GM12878 (cell line): Measurements from ENCODE around the gene DNAJC27. TPM values are rescaled to one million over a fixed set of nuclear protein-coding genes. Genes with fewer than 3 reads are reported as not detected.
A peak's percentile ranks its signal among the peaks of the same experiment; 100 is the strongest.

Experiments
- ATF7 ChIP-seq: fragments of 450-650 bp; IDR thresholded peaks from 2 replicates; pipeline ENCODE4 v1.6.1; 2016; ENCODE audit warnings: low read depth, mild to moderate bottlenecking
- BRCA1 ChIP-seq: IDR thresholded peaks from 2 replicates; pipeline ENCODE4 v1.6.1; 2011; ENCODE audit warnings: low read depth, low read length, improper control_type of control experiment
- CBFB ChIP-seq: IDR thresholded peaks from 2 replicates; pipeline ENCODE4 v1.6.1; 2016; ENCODE audit warnings: antibody characterized with exemption, low read depth
- CHD2 ChIP-seq: IDR thresholded peaks from 2 replicates; pipeline ENCODE4 v1.6.1; 2011; ENCODE audit warnings: low read depth, low read length, improper control_type of control experiment, borderline replicate concordance
- FOS ChIP-seq: IDR thresholded peaks from 3 replicates; pipeline ENCODE4 v1.6.1; 2011; ENCODE audit warnings: borderline replicate concordance; ENCODE audit not compliant: insufficient read length; ENCODE audit errors: extremely low read depth
- HDAC2 ChIP-seq: fragments of 200-600 bp; sonication (generic); IDR thresholded peaks from 2 replicates; pipeline ENCODE4 v1.6.1; 2017
- HDAC6 ChIP-seq: fragments of 200-600 bp; sonication (generic); IDR thresholded peaks from one replicate; pipeline ENCODE4 v1.8.0; 2017; ENCODE audit warnings: antibody characterized with exemption; ENCODE audit not compliant: unreplicated experiment
- IKZF1 ChIP-seq: fragments of 450-650 bp; conservative IDR thresholded peaks from 2 replicates; pipeline ENCODE4 v1.6.1; 2017; ENCODE audit warnings: antibody characterized with exemption, mild to moderate bottlenecking
- JUNB ChIP-seq: IDR thresholded peaks from 2 replicates; pipeline ENCODE4 v1.6.1; 2016; ENCODE audit warnings: antibody characterized with exemption, mild to moderate bottlenecking
- KDM1A ChIP-seq: fragments of 200-600 bp; sonication (generic); IDR thresholded peaks from 2 replicates; pipeline ENCODE4 v1.6.1; 2016; ENCODE audit warnings: borderline replicate concordance
- KLF5 ChIP-seq: fragments of 450-650 bp; IDR thresholded peaks from 2 replicates; pipeline ENCODE4 v1.6.1; 2014; ENCODE audit warnings: mild to moderate bottlenecking; ENCODE audit not compliant: partially characterized antibody
- MEF2B ChIP-seq: fragments of 450-650 bp; IDR thresholded peaks from 2 replicates; pipeline ENCODE4 v1.6.1; 2018; ENCODE audit warnings: mild to moderate bottlenecking, moderate library complexity; ENCODE audit not compliant: partially characterized antibody, poor library complexity, severe bottlenecking
- MYC ChIP-seq: IDR thresholded peaks from 2 replicates; pipeline ENCODE4 v1.6.1; 2011; ENCODE audit warnings: mild to moderate bottlenecking, low read length, moderate library complexity, inconsistent platforms; ENCODE audit not compliant: insufficient read depth, insufficient replicate concordance, insufficient read length, severe bottlenecking
- PAX5 ChIP-seq: IDR thresholded peaks from 2 replicates; pipeline ENCODE4 v1.6.1; 2011; ENCODE audit warnings: low read depth, low read length, borderline replicate concordance
- POU2F2 ChIP-seq: IDR thresholded peaks from 3 replicates; pipeline ENCODE4 v1.6.1; 2011; ENCODE audit warnings: low read depth, mild to moderate bottlenecking, low read length, borderline replicate concordance
- RAD51 ChIP-seq: fragments of 450-650 bp; IDR thresholded peaks from 2 replicates; pipeline ENCODE4 v1.6.1; 2016; ENCODE audit warnings: moderate library complexity, mild to moderate bottlenecking, inconsistent platforms
- SMC3 ChIP-seq: IDR thresholded peaks from 2 replicates; pipeline ENCODE4 v1.6.1; 2011; ENCODE audit warnings: low read length, improper control_type of control experiment, borderline replicate concordance
- SP1 ChIP-seq: IDR thresholded peaks from one replicate; pipeline ENCODE4 v1.6.1; 2011; ENCODE audit warnings: low read depth, low read length
- SPI1 ChIP-seq: IDR thresholded peaks from 2 replicates; pipeline ENCODE4 v1.6.1; 2011; ENCODE audit warnings: low read depth, mild to moderate bottlenecking, low read length, moderate library complexity, borderline replicate concordance; ENCODE audit not compliant: insufficient read depth
- SREBF1 ChIP-seq: IDR thresholded peaks from 2 replicates; pipeline ENCODE4 v1.6.1; 2012; ENCODE audit warnings: mild to moderate bottlenecking, low read length
- SRF ChIP-seq, 2 experiments: IDR thresholded peaks; 2 replicates each; pipeline ENCODE4 v1.6.1; 2011; ENCODE audit warnings: low read depth in 2 of 2, low read length in 2 of 2, mild to moderate bottlenecking in 1 of 2, moderate library complexity in 1 of 2
- YY1 ChIP-seq: IDR thresholded peaks from 2 replicates; pipeline ENCODE4 v1.6.1; 2011; ENCODE audit warnings: low read depth, mild to moderate bottlenecking, low read length
- ZBED1 ChIP-seq: IDR thresholded peaks from 2 replicates; pipeline ENCODE4 v1.6.1; 2016; ENCODE audit warnings: borderline replicate concordance
- ZNF274 ChIP-seq: IDR thresholded peaks from one replicate; pipeline ENCODE4 v1.8.0; 2011; ENCODE audit not compliant: insufficient read length, insufficient read depth
- ZZZ3 ChIP-seq: IDR thresholded peaks from 2 replicates; pipeline ENCODE4 v1.6.1; 2011; ENCODE audit warnings: low read depth; ENCODE audit not compliant: control insufficient read depth, insufficient read length
- polyA plus RNA-seq, 11 experiments: library from polyadenylated mRNA; depleted of rRNA in 4 of 11; unstranded in 6 of 11; stranded (reverse) in 5 of 11; fragments of >200 nt; fragmentation: Nextera tagmentation in 4 of 11; fragmentation: Illumina TruSeq in 1 of 11; extraction: Ambion mirVana in 4 of 11; extraction: Trizol in 1 of 11; gene quantifications; 1 replicate in 1 of 11; 2 replicates in 10 of 11; pipeline versions ENCODE4 v1.2.1 to v1.2.3, GENCODE V29; 2011 to 2016; ENCODE audit warnings: inconsistent platforms in 2 of 11, missing spikeins in 2 of 11, low read depth in 1 of 11
- total RNA-seq, 4 experiments: library from RNA; depleted of rRNA in 3 of 4; stranded (reverse); fragments of >200 nt in 3 of 4; fragmentation: Illumina TruSeq in 1 of 4; extraction: Trizol in 1 of 4; gene quantifications; 2 replicates each; pipeline versions ENCODE4 v1.2.1 to v1.2.3, GENCODE V29; 2013 to 2021
- TF ChIP-seq, protein P1 (sequence below): fragments of 450-650 bp; IDR thresholded peaks from 2 replicates; pipeline ENCODE4 v1.6.1; 2017; ENCODE audit warnings: mild to moderate bottlenecking, moderate library complexity
- TF ChIP-seq, protein P2 (sequence below): fragments of 150-350 bp; IDR thresholded peaks from 2 replicates; pipeline ENCODE4 v1.6.1; 2014; ENCODE audit warnings: mild to moderate bottlenecking, low read depth, low read length
- TF ChIP-seq, protein P3 (sequence below): fragments of 450-650 bp; IDR thresholded peaks from 2 replicates; pipeline ENCODE4 v1.6.1; 2014; ENCODE audit warnings: mild to moderate bottlenecking

The DNAJC27 gene
- total and polyA plus RNA-seq, 10 of the 15 experiments (the other 5 are each of a cell fraction or from before 2014, with no cell fraction given), result 0.95 to 9.6 (median 3.7) TPM

DNA sequence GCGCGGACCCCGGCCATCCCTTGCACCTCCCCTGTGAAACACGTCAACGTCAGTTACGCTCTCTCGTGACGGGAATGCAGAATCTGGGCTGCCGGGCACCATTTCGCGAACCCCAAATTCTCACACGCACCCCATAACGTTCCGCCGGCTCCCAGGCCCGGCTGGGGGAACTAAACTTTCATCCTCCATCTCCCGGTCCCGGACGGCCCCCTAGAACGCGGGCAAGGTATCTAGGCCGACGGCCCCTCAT, 544 bp downstream of the DNAJC27 start (continued):
- no peak for TF ChIP-seq JUNB
- TF ChIP-seq PAX5, result no peak
- TF ChIP-seq ZZZ3, result no peak
- TF ChIP-seq KDM1A, result no peak
- TF ChIP-seq, protein P1, sequence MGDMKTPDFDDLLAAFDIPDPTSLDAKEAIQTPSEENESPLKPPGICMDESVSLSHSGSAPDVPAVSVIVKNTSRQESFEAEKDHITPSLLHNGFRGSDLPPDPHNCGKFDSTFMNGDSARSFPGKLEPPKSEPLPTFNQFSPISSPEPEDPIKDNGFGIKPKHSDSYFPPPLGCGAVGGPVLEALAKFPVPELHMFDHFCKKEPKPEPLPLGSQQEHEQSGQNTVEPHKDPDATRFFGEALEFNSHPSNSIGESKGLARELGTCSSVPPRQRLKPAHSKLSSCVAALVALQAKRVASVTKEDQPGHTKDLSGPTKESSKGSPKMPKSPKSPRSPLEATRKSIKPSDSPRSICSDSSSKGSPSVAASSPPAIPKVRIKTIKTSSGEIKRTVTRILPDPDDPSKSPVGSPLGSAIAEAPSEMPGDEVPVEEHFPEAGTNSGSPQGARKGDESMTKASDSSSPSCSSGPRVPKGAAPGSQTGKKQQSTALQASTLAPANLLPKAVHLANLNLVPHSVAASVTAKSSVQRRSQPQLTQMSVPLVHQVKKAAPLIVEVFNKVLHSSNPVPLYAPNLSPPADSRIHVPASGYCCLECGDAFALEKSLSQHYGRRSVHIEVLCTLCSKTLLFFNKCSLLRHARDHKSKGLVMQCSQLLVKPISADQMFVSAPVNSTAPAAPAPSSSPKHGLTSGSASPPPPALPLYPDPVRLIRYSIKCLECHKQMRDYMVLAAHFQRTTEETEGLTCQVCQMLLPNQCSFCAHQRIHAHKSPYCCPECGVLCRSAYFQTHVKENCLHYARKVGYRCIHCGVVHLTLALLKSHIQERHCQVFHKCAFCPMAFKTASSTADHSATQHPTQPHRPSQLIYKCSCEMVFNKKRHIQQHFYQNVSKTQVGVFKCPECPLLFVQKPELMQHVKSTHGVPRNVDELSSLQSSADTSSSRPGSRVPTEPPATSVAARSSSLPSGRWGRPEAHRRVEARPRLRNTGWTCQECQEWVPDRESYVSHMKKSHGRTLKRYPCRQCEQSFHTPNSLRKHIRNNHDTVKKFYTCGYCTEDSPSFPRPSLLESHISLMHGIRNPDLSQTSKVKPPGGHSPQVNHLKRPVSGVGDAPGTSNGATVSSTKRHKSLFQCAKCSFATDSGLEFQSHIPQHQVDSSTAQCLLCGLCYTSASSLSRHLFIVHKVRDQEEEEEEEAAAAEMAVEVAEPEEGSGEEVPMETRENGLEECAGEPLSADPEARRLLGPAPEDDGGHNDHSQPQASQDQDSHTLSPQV, result no peak
- no peak for TF ChIP-seq ZBED1
- TF ChIP-seq, protein P2, sequence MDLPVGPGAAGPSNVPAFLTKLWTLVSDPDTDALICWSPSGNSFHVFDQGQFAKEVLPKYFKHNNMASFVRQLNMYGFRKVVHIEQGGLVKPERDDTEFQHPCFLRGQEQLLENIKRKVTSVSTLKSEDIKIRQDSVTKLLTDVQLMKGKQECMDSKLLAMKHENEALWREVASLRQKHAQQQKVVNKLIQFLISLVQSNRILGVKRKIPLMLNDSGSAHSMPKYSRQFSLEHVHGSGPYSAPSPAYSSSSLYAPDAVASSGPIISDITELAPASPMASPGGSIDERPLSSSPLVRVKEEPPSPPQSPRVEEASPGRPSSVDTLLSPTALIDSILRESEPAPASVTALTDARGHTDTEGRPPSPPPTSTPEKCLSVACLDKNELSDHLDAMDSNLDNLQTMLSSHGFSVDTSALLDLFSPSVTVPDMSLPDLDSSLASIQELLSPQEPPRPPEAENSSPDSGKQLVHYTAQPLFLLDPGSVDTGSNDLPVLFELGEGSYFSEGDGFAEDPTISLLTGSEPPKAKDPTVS, result no peak
- TF ChIP-seq, protein P3, sequence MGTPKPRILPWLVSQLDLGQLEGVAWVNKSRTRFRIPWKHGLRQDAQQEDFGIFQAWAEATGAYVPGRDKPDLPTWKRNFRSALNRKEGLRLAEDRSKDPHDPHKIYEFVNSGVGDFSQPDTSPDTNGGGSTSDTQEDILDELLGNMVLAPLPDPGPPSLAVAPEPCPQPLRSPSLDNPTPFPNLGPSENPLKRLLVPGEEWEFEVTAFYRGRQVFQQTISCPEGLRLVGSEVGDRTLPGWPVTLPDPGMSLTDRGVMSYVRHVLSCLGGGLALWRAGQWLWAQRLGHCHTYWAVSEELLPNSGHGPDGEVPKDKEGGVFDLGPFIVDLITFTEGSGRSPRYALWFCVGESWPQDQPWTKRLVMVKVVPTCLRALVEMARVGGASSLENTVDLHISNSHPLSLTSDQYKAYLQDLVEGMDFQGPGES, result no peak
- TF ChIP-seq YY1, result no peak; the same call in 1 of the 2 replicates
- TF ChIP-seq CBFB, result no peak
- TF ChIP-seq KLF5, result no peak
- no peak for TF ChIP-seq RAD51
- TF ChIP-seq SMC3, result no peak
- no peak for TF ChIP-seq MYC
- TF ChIP-seq BRCA1, result no peak
- TF ChIP-seq HDAC6, result no peak
- TF ChIP-seq SPI1, result no peak
- no peak for TF ChIP-seq ZNF274
- no peak for TF ChIP-seq FOS
- TF ChIP-seq SP1, result no peak
- peak; percentile 13; the same call in 1 of the 3 replicates for TF ChIP-seq POU2F2
- TF ChIP-seq MEF2B, result peak; percentile 14
- TF ChIP-seq SRF (IDR thresholded peaks at IDR 0.05; ENCODE audit: low read depth in 2 of 2, low read length in 2 of 2), result no peak
- peak; percentile 7; the same call in 1 of the 2 replicates for TF ChIP-seq IKZF1
- TF ChIP-seq SREBF1, result no peak
- TF ChIP-seq HDAC2, result no peak
- TF ChIP-seq CHD2, result no peak
- TF ChIP-seq ATF7, result no peak; the same call in 1 of the 2 replicates
